HL-60 (cell line): Measurements from ENCODE around the gene FUT1.

Experiments used
- CTCF ChIP-seq: IDR thresholded peaks from one replicate; pipeline ENCODE4 v1.5.1; 2011; ENCODE audit warnings: low read length, control low read depth, inconsistent platforms; ENCODE audit not compliant: insufficient read depth
- POLR2AphosphoS5 ChIP-seq: IDR thresholded peaks from 2 replicates; pipeline ENCODE4 v1.6.1; 2012; ENCODE audit warnings: low read depth

DNA sequence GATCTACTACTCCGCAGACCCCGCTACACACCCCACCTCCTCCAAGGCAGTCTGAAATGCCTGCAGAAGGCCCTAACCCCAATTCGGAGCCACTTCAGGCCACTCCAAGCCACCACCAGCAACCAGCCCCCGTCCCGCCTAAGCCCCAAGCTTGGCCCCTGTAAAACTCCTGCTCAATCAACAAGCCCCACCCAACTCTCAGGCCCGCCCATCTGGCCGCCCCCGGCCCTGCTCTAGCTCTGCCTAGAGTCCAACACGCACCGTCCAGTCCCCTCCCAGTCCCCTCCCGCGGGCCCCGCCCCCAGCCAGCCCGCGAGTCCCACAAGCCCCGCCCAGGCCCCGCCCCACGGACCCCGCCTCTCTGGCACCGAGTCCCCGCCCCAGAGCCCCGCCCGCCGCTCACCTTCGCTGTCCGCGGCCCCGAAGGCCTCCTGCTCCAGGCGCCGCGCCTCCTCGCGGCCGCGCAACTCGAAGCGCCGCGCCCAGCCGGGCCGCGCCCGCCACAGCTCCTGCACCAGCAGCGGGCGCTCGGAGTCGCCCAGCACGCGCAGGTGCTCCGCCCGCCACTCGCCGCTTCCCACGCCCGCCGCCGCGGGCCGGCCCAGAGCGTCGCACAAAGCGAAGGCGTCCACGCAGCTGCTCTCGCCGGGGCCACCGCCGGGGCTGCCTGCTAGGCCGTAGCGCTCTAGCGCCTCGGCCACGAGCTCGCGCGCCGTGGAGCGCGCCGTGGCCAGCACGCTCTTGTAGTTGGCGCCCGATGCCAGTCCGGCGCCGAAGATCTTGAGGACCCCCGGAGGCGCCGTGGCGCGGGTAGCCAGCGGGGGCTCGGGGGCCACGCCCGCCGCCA is 13.7 kb downstream of the FUT1 start:
- TF ChIP-seq CTCF = no peak
- TF ChIP-seq POLR2AphosphoS5 = no peak
